ENCODE results near the gene COPG2.

The COPG2 gene

GRCh38 chr7:130478991-130479390, 189.6 kb downstream of the COPG2 start:
- in situ Hi-C loops (cut with HindIII; ENCODE audit: low sequenced_read_pairs) = no loop called here

GRCh38 chr7:130476297-130477150, 192.0 kb downstream of the COPG2 start:
- TF ChIP-seq CTCF (IDR thresholded peaks at IDR 0.05; ENCODE audit: low read depth, low read length, missing control alignments) = no peak
- H3K4me3 ChIP-seq (ENCODE audit: low read depth, low read length) = no peak overlapping the region
- in situ Hi-C loops (cut with HindIII; ENCODE audit: low sequenced_read_pairs) = no loop called here
- DNase-seq (ENCODE audit: low read depth) = peak; percentile 33

More at GRCh38 chr7:130478991-130479390, 189.6 kb downstream of the COPG2 start:
- no peak for DNase-seq (ENCODE audit: low read depth)
- no peak for TF ChIP-seq CTCF (IDR thresholded peaks at IDR 0.05; ENCODE audit: low read depth, low read length, missing control alignments)
- no peak overlapping the region for H3K4me3 ChIP-seq (ENCODE audit: low read depth, low read length)

GRCh38 chr7:130475776-130476175, 192.8 kb downstream of the COPG2 start:
- H3K4me3 ChIP-seq (ENCODE audit: low read depth, low read length) = no peak overlapping the region

GRCh38 chr7:130473876-130474275, 194.7 kb downstream of the COPG2 start:
- TF ChIP-seq CTCF (IDR thresholded peaks at IDR 0.05; ENCODE audit: low read depth, low read length, missing control alignments) = no peak
- no peak overlapping the region for H3K4me3 ChIP-seq (ENCODE audit: low read depth, low read length)
- in situ Hi-C loops (cut with HindIII; ENCODE audit: low sequenced_read_pairs) = no loop called here
- DNase-seq (ENCODE audit: low read depth) = no peak

More at GRCh38 chr7:130475776-130476175, 192.8 kb downstream of the COPG2 start:
- in situ Hi-C loops (cut with HindIII; ENCODE audit: low sequenced_read_pairs) = no loop called here
- no peak for DNase-seq (ENCODE audit: low read depth)
- no peak for TF ChIP-seq CTCF (IDR thresholded peaks at IDR 0.05; ENCODE audit: low read depth, low read length, missing control alignments)

GRCh38 chr7:130473289-130473688, 195.3 kb downstream of the COPG2 start:
- no peak for TF ChIP-seq CTCF (IDR thresholded peaks at IDR 0.05; ENCODE audit: low read depth, low read length, missing control alignments)
- DNase-seq (ENCODE audit: low read depth) = no peak
- no peak overlapping the region for H3K4me3 ChIP-seq (ENCODE audit: low read depth, low read length)
- in situ Hi-C loops (cut with HindIII; ENCODE audit: low sequenced_read_pairs) = no loop called here

- DNase-seq (ENCODE audit: low read depth) = no peak
- in situ Hi-C loops (cut with HindIII; ENCODE audit: low sequenced_read_pairs) = no loop called here
- H3K4me3 ChIP-seq (ENCODE audit: low read depth, low read length) = no peak overlapping the region
- no peak for TF ChIP-seq CTCF (IDR thresholded peaks at IDR 0.05; ENCODE audit: low read depth, low read length, missing control alignments)
These were observed 196.6 kb downstream of the COPG2 start for GRCh38 chr7:130471974-130472373.

Measured in astrocyte of the cerebellum (primary cell).